ENCODE data around the gene HNRNPA1L2.
"Not testable (repeated sequence)": the region's sequence is repeated elsewhere in the genome, so short reads cannot be mapped to it uniquely, and the experiment has no call there.

Gene HNRNPA1L2

DNA sequence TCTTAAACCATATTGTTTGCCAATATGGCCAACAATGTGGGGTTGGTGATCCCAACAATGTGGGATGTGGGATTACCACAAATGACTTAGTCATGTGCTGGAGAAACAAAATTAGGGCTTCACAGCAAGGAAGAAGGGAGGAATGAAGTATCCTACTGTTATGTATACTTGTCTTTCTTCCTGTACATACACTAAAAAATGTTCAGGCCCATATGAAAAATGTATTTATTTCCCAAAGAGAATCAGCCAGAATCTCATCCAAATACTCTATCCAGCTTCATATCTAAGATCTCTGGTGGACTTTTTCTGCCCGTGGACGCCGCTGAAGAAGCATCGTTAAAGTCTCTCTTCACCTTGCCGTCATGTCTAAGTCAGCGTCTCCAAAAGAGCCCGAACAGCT, at the start of gene HNRNPA1L2:
HNRNPA1L2 (plus strand) TSS at position 301 of the 400 bp plus-strand sequence; CDS start at position 363, 62 bp downstream.
- Histone ChIP-seq H3K9ac (ENCODE audit: low read depth, low read length) (no peak within 1 kb of the TSS), H3K4me1 (ENCODE audit: insufficient read depth, low read length) (peaks cover 11% of the 10 kb centered on the region), H3K27ac (ENCODE audit: low read length) (no peak within 1 kb of the TSS), H3K27me3 (ENCODE audit: insufficient read depth, low read length) (no peaks in the 10 kb centered on the region), H3K36me3 (ENCODE audit: insufficient read depth, low read depth, low read length) (peaks cover 17% of the 10 kb centered on the region; the same call in 1 of the 2 replicates), H3K4me3 (ENCODE audit: low read length) (no peak within 1 kb of the TSS), H3K9me3 (ENCODE audit: insufficient read depth, low read depth, low read length) (no peaks in the 10 kb centered on the region)

DNA sequence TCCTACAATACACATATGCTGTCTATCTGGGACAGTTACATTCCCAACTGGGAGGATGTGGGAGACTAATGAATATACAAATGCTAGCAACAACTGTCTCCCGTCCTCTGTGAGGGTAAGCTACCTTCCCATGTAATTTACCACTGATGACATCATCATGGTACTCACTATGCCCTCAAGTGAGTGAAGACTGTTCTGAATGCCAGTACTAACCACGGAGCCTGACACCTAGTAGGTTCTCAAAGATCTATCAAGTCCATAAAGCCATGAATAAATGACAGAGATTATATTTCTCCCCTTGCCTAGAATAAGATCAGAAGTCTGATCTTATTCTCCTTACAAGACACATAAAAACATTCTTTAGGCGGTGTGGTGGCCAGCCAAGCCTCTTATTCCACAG, 49.1 kb upstream of the HNRNPA1L2 start:
- H3K9ac ChIP-seq (ENCODE audit: low read depth, low read length); H3K36me3 ChIP-seq (ENCODE audit: insufficient read depth, low read depth, low read length); H3K27me3 ChIP-seq (ENCODE audit: insufficient read depth, low read length); H3K4me1 ChIP-seq (ENCODE audit: insufficient read depth, low read length); H3K9me3 ChIP-seq (ENCODE audit: insufficient read depth, low read depth, low read length); H3K27ac ChIP-seq (ENCODE audit: low read length); H3K4me3 ChIP-seq (ENCODE audit: low read length): not testable (repeated sequence)

DNA sequence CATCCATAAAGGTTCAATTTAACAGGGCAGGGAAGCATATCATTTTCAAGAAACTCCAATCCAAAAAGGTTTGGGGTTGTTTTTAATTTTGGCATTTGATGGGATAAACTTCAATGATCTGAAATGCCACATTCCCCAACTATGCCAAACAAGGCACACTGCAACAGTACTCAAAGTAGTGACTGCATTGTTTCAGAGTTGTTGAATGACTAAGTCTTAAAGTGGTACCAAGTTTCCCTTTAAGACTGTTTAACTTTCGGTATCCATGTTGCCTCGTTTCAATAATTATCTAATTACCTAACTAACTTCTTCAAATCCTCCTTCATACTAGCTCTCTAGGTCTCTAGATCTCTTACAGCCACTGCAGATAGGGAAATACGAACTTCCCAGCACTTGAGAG, 48.4 kb upstream of the HNRNPA1L2 start:
- H3K9me3 ChIP-seq (ENCODE audit: insufficient read depth, low read depth, low read length); H3K36me3 ChIP-seq (ENCODE audit: insufficient read depth, low read depth, low read length); H3K27ac ChIP-seq (ENCODE audit: low read length); H3K9ac ChIP-seq (ENCODE audit: low read depth, low read length); H3K27me3 ChIP-seq (ENCODE audit: insufficient read depth, low read length); H3K4me1 ChIP-seq (ENCODE audit: insufficient read depth, low read length); H3K4me3 ChIP-seq (ENCODE audit: low read length): not testable (repeated sequence)

DNA sequence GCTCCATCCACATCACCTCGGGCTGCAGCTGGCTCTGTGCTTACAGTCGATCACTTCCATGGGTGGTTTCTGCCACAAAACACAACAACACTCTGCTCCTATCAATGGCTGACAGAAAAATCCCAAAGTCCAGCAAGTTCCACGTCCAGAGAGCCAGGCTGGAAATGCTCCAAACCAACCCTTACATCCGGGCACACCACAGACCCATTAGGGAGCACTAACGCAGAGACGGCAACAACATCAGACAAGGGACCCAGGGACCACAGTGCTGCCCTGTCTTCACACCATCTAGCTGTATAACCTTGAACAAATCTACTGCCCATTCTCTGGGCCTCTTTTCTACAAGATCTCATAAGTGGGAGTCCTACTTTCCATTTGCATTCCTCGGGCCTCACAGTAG, 47.9 kb upstream of the HNRNPA1L2 start:
- not testable (repeated sequence) for H3K27me3 ChIP-seq (ENCODE audit: insufficient read depth, low read length); H3K4me1 ChIP-seq (ENCODE audit: insufficient read depth, low read length); H3K9ac ChIP-seq (ENCODE audit: low read depth, low read length); H3K4me3 ChIP-seq (ENCODE audit: low read length); H3K9me3 ChIP-seq (ENCODE audit: insufficient read depth, low read depth, low read length); H3K36me3 ChIP-seq (ENCODE audit: insufficient read depth, low read depth, low read length); H3K27ac ChIP-seq (ENCODE audit: low read length)

DNA sequence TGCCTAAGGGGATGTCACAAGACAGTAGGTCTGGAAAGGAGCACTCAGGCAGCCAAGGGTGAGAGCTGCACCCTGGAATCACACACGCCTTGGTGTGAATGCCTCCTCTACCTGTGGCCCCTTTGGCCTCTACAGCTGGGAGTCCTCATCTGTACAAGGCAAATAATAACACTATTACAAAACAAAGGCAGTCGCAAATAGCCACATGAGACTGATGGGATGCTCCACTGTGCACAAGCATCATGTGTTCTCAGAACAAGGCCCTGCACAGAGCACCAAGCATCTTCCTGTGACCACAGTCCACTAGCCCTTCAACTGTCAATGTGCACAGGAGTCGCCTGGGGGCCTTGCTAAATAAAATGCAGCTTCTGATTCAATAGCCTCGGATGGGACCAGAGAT, 44.6 kb upstream of the HNRNPA1L2 start:
- Histone ChIP-seq H3K36me3 (ENCODE audit: insufficient read depth, low read depth, low read length) (no peaks in the 10 kb centered on the region), H3K4me1 (ENCODE audit: insufficient read depth, low read length) (peaks cover 7% of the 10 kb centered on the region; the same call in 1 of the 2 replicates), H3K27ac (ENCODE audit: low read length) (no peak overlapping the region), H3K9me3 (ENCODE audit: insufficient read depth, low read depth, low read length) (no peaks in the 10 kb centered on the region), H3K9ac (ENCODE audit: low read depth, low read length) (no peak overlapping the region), H3K4me3 (ENCODE audit: low read length) (no peak overlapping the region), H3K27me3 (ENCODE audit: insufficient read depth, low read length) (peaks cover 10% of the 10 kb centered on the region; the same call in 1 of the 2 replicates)

DNA sequence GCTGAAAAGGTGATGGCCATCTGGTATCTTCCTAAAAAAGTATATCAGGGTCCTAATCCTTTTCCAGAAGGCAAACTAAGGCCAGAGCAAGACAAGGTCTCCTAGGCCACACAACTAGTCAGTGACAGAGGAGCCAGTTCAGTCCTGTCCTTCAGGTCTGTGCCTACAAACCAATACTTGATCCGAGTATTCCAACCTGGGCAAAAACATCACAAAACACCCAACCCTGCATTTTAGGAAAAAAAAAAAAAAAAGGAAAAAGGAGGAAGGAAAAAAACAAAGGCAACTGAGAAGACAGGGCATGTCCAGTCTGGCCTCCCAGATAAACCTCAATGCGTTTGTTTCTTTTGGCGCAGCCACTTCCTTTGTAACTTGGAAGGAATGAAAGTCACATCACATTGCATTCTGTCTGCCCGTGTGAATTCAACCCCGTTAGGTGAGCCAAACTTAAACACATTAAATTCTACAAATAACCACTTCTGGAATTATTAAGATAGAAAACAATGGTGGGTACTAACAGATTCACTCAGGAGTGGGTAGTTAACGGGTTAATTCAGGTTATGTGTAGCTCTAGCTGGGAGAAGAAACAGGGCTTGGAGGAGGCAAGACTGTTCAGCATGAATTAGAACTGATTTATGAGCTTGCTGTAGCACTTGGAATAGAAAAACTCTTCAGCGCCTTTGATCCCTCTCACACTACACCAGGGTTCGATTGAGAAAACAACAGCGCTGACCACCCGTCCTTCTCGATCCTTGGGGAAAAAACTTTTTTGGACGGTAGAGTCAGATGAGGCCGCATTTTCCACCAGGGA, 43.0 kb upstream of the HNRNPA1L2 start:
- Histone ChIP-seq H3K27ac (ENCODE audit: low read length) (no peak overlapping the region), H3K4me3 (ENCODE audit: low read length) (peak overlapping the region; percentile 80), H3K27me3 (ENCODE audit: insufficient read depth, low read length) (peaks cover 10% of the 10 kb centered on the region; the same call in 1 of the 2 replicates), H3K36me3 (ENCODE audit: insufficient read depth, low read depth, low read length) (no peaks in the 10 kb centered on the region), H3K9ac (ENCODE audit: low read depth, low read length) (peak overlapping the region; percentile 74), H3K9me3 (ENCODE audit: insufficient read depth, low read depth, low read length) (no peaks in the 10 kb centered on the region), H3K4me1 (ENCODE audit: insufficient read depth, low read length) (peaks cover 7% of the 10 kb centered on the region; the same call in 1 of the 2 replicates)

DNA sequence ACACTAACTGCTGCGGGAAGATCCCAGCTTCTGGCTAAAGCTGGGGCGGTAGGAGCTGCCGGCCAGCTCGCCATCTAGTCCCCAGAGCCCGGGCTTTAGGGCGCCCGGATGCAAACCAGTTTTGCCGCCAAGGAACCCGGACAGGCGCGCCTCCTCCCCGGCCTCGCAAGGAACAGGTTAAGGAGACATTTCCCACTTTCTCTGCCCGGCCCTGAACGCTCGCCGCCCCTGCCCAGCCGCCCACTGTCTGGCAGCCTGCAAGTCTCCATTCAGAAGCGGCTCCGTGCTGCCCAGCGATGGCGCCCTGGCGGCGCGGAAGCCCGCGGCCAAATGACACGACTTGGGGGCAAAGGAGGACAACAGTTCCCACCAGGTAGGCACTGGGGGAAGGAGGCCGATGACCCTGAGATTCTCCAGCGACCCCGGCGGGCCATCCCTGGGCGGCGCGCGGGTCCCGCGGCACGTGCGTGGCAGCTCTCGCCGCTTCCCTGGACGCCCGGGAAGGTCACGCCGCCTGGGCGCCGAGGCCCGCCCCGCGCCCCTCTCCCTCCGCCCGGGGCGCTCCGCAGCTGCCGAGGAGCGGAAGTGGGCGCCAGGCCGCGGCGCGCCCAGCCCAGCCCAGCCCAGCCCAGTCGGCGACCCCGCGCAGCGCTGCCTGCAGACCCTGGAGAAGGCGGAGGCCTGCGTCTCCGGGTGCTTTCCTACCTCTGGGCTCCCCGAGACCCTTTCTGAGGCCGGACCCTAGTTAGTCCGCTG, 42.2 kb upstream of the HNRNPA1L2 start:
- H3K36me3 ChIP-seq (ENCODE audit: insufficient read depth, low read depth, low read length), result no peaks in the 10 kb centered on the region

DNA sequence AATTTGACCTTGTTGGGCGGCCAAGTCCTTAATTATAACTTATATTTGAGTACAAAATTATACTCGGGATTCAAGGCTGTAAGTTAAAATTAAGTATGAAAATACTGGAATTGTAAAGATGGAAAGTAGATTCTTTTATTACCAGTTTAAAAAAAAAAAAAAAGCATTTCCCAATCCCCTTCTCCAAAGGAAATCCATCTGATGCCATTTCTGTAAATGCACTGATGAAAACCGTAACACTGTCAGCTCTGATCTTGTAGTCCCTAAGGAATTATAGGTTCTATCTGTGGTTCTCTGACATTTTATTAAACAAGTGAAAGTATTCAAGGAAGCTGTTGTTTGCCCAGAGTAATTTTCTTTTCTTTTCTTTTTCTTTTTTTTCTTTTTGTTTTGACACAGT, 41.6 kb upstream of the HNRNPA1L2 start:
- H3K9ac ChIP-seq (ENCODE audit: low read depth, low read length), result peak overlapping the region; percentile 66; the same call in 1 of the 2 replicates
- H3K27ac ChIP-seq (ENCODE audit: low read length), result no peak overlapping the region
- H3K27me3 ChIP-seq (ENCODE audit: insufficient read depth, low read length), result peaks cover 10% of the 10 kb centered on the region; the same call in 1 of the 2 replicates
- H3K4me1 ChIP-seq (ENCODE audit: insufficient read depth, low read length), result peaks cover 7% of the 10 kb centered on the region; the same call in 1 of the 2 replicates
- H3K36me3 ChIP-seq (ENCODE audit: insufficient read depth, low read depth, low read length), result no peaks in the 10 kb centered on the region
- no peaks in the 10 kb centered on the region for H3K9me3 ChIP-seq (ENCODE audit: insufficient read depth, low read depth, low read length)
- H3K4me3 ChIP-seq (ENCODE audit: low read length), result peak overlapping the region; percentile 80

More for the DNA sequence above, 42.2 kb upstream of the HNRNPA1L2 start:
- Histone ChIP-seq H3K27ac (ENCODE audit: low read length) (no peak overlapping the region), H3K9me3 (ENCODE audit: insufficient read depth, low read depth, low read length) (no peaks in the 10 kb centered on the region), H3K4me3 (ENCODE audit: low read length) (peak overlapping the region; percentile 80), H3K9ac (ENCODE audit: low read depth, low read length) (peak overlapping the region; percentile 74), H3K27me3 (ENCODE audit: insufficient read depth, low read length) (peaks cover 10% of the 10 kb centered on the region; the same call in 1 of the 2 replicates), H3K4me1 (ENCODE audit: insufficient read depth, low read length) (peaks cover 7% of the 10 kb centered on the region; the same call in 1 of the 2 replicates)

DNA sequence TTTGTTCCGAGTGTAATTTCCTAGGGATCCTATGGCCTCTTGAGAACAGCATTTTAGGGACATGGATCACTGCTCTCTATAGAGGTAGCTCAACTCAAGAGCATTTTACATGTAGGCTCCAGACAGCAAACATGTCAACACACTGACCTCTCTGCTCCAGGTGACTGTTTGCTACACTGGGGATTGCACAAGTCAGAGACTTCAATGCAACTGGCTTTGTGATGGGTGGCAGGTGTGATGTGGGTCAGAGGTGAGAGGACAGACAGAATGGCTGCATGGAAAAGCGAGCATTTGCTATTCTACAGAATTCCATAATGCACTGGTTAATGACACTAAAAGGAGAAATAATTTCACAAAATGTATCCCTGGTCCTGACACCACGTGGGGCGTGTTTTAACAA, 38.9 kb upstream of the HNRNPA1L2 start:
- not testable (repeated sequence) for H3K9ac ChIP-seq (ENCODE audit: low read depth, low read length); H3K27ac ChIP-seq (ENCODE audit: low read length); H3K36me3 ChIP-seq (ENCODE audit: insufficient read depth, low read depth, low read length); H3K9me3 ChIP-seq (ENCODE audit: insufficient read depth, low read depth, low read length); H3K4me3 ChIP-seq (ENCODE audit: low read length); H3K4me1 ChIP-seq (ENCODE audit: insufficient read depth, low read length)
- H3K27me3 ChIP-seq (ENCODE audit: insufficient read depth, low read length), result peaks cover 10% of the 10 kb centered on the region; the same call in 1 of the 2 replicates

DNA sequence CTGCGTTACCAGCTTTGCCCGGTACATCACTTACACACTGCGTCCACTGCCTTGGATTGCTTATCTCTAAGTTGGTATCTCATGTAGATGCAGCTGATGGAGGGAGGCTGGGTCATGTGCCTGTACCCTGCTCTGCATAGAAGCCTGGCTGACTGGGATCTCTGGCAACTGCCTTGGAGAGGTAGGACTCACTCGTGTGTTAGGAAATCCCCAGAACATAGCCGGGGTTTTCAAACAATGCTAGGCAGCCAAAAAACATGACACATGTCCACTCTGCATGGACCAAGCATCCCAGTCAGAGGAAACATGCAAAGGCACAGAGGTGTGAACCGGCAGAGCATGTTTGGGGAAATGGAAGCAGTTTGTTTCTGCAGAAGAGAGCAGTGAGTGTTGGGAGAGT, 36.1 kb upstream of the HNRNPA1L2 start:
- H3K9ac ChIP-seq (ENCODE audit: low read depth, low read length); H3K27ac ChIP-seq (ENCODE audit: low read length); H3K27me3 ChIP-seq (ENCODE audit: insufficient read depth, low read length); H3K4me1 ChIP-seq (ENCODE audit: insufficient read depth, low read length); H3K9me3 ChIP-seq (ENCODE audit: insufficient read depth, low read depth, low read length); H3K4me3 ChIP-seq (ENCODE audit: low read length); H3K36me3 ChIP-seq (ENCODE audit: insufficient read depth, low read depth, low read length): not testable (repeated sequence)

DNA sequence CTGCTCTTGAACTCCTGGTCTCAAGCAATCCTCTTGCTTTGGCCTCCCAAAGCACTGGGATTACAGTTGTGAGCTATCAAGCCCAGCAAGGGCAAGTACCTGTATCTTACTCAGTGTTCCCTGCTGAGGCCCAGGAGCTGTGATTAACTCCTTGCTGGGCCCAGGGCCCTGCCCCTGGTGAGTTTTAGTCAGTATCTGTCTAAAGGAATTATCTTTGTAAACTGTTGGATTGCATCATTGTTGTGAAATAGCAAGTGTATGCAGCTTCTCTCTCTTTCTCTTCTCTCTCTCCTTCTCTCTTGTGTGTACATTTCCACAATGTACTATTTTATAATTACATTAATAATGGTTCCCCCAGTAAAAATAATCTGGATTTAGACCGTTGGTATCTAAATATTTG, 35.4 kb upstream of the HNRNPA1L2 start:
- not testable (repeated sequence) for H3K4me1 ChIP-seq (ENCODE audit: insufficient read depth, low read length); H3K27me3 ChIP-seq (ENCODE audit: insufficient read depth, low read length); H3K4me3 ChIP-seq (ENCODE audit: low read length); H3K27ac ChIP-seq (ENCODE audit: low read length); H3K9ac ChIP-seq (ENCODE audit: low read depth, low read length); H3K36me3 ChIP-seq (ENCODE audit: insufficient read depth, low read depth, low read length); H3K9me3 ChIP-seq (ENCODE audit: insufficient read depth, low read depth, low read length)

DNA sequence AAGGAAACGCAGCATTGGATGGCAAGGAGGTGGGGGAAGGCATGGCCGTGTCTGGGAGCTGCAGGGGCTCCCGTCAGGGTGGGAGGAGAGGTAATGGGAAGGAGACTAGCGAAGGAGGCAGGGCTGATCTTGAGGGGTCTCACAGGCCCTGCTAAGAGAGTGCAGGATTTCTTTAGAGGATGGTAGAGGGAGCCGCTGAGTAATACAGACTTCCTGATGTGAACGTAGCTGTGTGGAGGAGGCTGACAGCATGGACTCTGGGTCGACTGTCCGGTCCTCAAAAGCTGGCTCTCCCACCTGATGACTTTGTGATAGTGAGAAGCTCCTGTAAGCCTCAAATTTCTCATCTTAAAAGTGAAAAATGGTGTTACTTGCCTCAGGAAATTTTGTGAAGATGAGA, 34.0 kb upstream of the HNRNPA1L2 start:
- not testable (repeated sequence) for H3K36me3 ChIP-seq (ENCODE audit: insufficient read depth, low read depth, low read length); H3K27me3 ChIP-seq (ENCODE audit: insufficient read depth, low read length); H3K4me1 ChIP-seq (ENCODE audit: insufficient read depth, low read length); H3K9ac ChIP-seq (ENCODE audit: low read depth, low read length); H3K27ac ChIP-seq (ENCODE audit: low read length); H3K4me3 ChIP-seq (ENCODE audit: low read length); H3K9me3 ChIP-seq (ENCODE audit: insufficient read depth, low read depth, low read length)

Measured in iPS-20b (cell line).